Stomach (tissue), 9 donors: Measurements from ENCODE around the gene CLP1. TPM values are rescaled to one million over a fixed set of nuclear protein-coding genes. Genes with fewer than 3 reads are reported as not detected.

Experiments used
- DNase-seq, 2 donors: peaks; one replicate each; pipeline versions ENCODE4 v3.0.0 to v3.0.0-alpha.2; 2013 to 2019
- H3K27ac ChIP-seq, 5 donors: fragments of 200-600 bp in 4 of 5; sonication (generic) in 4 of 5; one replicate each; pipeline ENCODE4 v1.5.1; 2013 to 2019; ENCODE audit warnings: mild to moderate bottlenecking in 1 of 5, moderate library complexity in 1 of 5
- H3K27me3 ChIP-seq, 3 donors: fragments of 200-600 bp; sonication (generic); one replicate each; pipeline ENCODE4 v1.5.1; 2017 to 2019; ENCODE audit warnings: mixed run types in 1 of 3
- H3K36me3 ChIP-seq, 4 donors: fragments of 200-600 bp; sonication (generic); 1 replicate in 3 of 4; 2 replicates in 1 of 4; pipeline ENCODE4 v1.5.1; 2016 to 2019
- H3K4me1 ChIP-seq, 4 donors: fragments of 200-600 bp; sonication (generic); one replicate each; pipeline ENCODE4 v1.5.1; 2016 to 2019
- H3K4me3 ChIP-seq, 4 donors: fragments of 200-600 bp; sonication (generic) in 3 of 4; one replicate each; pipeline ENCODE4 v1.5.1; 2016 to 2019; ENCODE audit warnings: mild to moderate bottlenecking in 1 of 4
- H3K9me3 ChIP-seq, 4 donors: fragments of 200-600 bp; sonication (generic); one replicate each; pipeline ENCODE4 v1.5.1; 2016 to 2019
- CTCF ChIP-seq, 7 experiments: fragments of 450-650 bp in 4 of 7; fragments of 200-600 bp in 3 of 7; sonication (generic) in 3 of 7; IDR thresholded peaks; one replicate each; pipeline ENCODE4 v1.5.1; 2016 to 2019; ENCODE audit warnings: antibody characterized with exemption in 7 of 7, control low read depth in 2 of 7, mild to moderate bottlenecking in 1 of 7
- EP300 ChIP-seq: sonication (generic); formaldehyde crosslinking; IDR thresholded peaks from one replicate; pipeline ENCODE4 v1.6.1; 2017; ENCODE audit warnings: antibody characterized with exemption
- POLR2A ChIP-seq, 4 donors: fragments of 450-650 bp; IDR thresholded peaks; one replicate each; pipeline ENCODE4 v1.6.1; 2016; ENCODE audit warnings: antibody characterized with exemption in 4 of 4, control low read depth in 2 of 4, mild to moderate bottlenecking in 1 of 4, moderate library complexity in 1 of 4
- POLR2AphosphoS5 ChIP-seq, 3 donors: sonication (generic); formaldehyde crosslinking; IDR thresholded peaks; one replicate each; pipeline ENCODE4 v1.6.1; 2016; ENCODE audit warnings: antibody characterized with exemption in 3 of 3
- WGBS, 5 donors: extraction: QIAGEN DNeasy Blood & Tissue Kit in 3 of 5; methylation state at CpG; one replicate each; pipeline versions ENCODE4 v1.1.5 to v1.1.7; 2013 to 2018; 5-methylcytosine and 5-hydroxymethylcytosine counted together
- intact Hi-C: fragments of 100-400 bp; cut with DNase I; formaldehyde crosslinking; loops from one replicate; pipeline ENCODE4 v1.15.1; 2023; ENCODE audit warnings: low total_unique reads
- polyA plus RNA-seq, 3 donors: library from polyadenylated mRNA; stranded (reverse); fragments of 200-250 nt; gene quantifications; one replicate each; pipeline ENCODE4 v1.2.3, GENCODE V29; 2013
- total RNA-seq, 5 donors: library from RNA; depleted of rRNA; stranded (reverse); fragments of >200 nt; gene quantifications; one replicate each; pipeline versions ENCODE4 v1.1.0 to v1.2.3, GENCODE V29; 2014 to 2016
- donor health status: healthy with polysubstance abuse.
- donor health status: Bipolar disorder and iron deficiency.
- donor health status: healthy.

The CLP1 gene
- total and polyA plus RNA-seq, 8 donors: 2.7 to 14.7 (median 11.0) TPM; not detected in 1

DNA sequence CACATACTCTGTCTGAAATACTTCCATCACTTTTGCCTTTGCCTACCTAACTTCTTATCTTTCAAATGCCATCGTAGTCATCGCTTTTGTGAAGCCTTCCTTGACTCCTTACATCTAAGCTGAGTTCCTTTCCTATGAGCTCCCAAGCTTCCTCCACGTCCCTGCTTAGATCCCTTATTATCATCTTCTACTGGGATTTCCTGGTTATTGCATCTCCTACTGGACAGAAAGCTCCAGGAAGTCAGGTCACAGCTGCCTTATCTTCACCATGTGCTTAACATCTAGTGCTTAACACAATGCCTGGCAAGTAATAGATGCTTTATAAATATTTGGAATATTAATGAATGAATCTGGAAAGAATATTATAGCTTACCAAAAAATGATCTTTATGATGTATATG lies 13.8 kb upstream of the CLP1 start:
- DNase-seq: no peak
- H3K4me1 ChIP-seq: peaks cover 27 to 79% (median 67%) of the 10 kb centered on the region in 4 donors
- no peak overlapping the region for H3K27ac ChIP-seq
- TF ChIP-seq POLR2AphosphoS5 (IDR thresholded peaks at IDR 0.05) (no peak), POLR2A (IDR thresholded peaks at IDR 0.05) (no peak), EP300 (no peak), CTCF (IDR thresholded peaks at IDR 0.05) (no peak)
- H3K4me3 ChIP-seq: no peak overlapping the region
- no peaks in the 10 kb centered on the region for H3K9me3 ChIP-seq
- 62 to 74% (median 65%) methylated on average over 3 of the region's 3 CpGs for WGBS, 5 donors
- peaks cover 5 to 47% (median 37%) of the 10 kb centered on the region in 3 donors for H3K27me3 ChIP-seq
- intact Hi-C loops: loop anchor here (10.0 kb wide), 1 partner anchor 299 kb away; no protein-coding TSS in a partner anchor
- H3K36me3 ChIP-seq: no peaks in the 10 kb centered on the region

DNA sequence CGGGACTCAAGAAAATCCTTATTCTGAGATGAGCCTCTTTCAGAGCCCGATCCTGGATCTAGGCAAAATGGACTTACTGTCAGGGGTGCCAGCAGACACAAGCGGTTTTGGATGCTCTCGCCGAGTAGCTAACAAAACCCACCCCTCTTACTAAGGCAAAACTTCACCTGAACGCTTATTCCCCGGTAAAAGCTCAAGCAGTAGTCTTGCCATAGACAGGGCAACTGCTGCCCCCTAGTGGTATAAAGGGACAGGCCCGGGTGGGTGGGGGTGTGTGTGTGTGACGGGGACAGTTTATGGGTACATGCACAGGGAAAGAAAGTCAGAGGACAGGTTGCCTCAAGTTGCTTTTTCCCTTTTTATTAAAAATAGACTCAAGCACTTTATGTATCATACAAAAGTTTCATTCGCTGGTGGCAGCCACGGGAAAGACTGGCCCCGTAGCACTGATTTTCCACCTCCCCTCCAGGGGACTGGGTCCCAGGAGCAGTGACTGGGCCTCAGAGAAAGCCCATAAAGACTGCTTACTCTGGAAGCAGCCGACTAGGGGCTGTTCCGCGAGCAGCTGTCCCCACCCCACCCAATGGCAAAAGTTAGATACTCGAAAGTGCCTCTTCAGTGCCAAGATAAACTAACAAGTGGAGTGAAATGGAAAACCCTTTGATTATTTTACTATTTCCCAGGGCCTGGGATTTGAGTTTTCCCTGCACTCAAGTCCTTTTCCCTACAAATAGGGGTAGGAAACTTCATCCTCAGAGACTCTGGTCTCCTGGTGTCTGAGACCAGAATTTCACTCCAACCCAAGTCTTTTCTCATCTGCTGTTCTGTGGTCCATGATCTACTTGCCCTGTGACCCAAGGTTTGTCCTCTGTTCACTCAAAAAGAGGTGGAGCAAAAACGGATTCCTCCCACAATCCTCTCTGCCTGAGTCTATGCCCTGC lies 12.5 kb upstream of the CLP1 start:
- H3K9me3 ChIP-seq: no peaks in the 10 kb centered on the region
- H3K27ac ChIP-seq: peak overlapping the region in 3 of 5 donors; percentile 7 to 56 (median 52)
- H3K4me1 ChIP-seq: peaks cover 25 to 79% (median 67%) of the 10 kb centered on the region in 4 donors
- peaks cover 12 to 53% (median 44%) of the 10 kb centered on the region in 3 donors for H3K27me3 ChIP-seq
- DNase-seq: peak; percentile 85 to 91
- 7 to 13% (median 8%) methylated on average over 17 of the region's 17 CpGs for WGBS, 5 donors
- H3K4me3 ChIP-seq: no peak overlapping the region
- intact Hi-C loops: loop anchor here (10.0 kb wide), 1 partner anchor 300 kb away; no protein-coding TSS in a partner anchor
- H3K36me3 ChIP-seq: no peaks in the 10 kb centered on the region
- TF ChIP-seq POLR2A (IDR thresholded peaks at IDR 0.05) (no peak), POLR2AphosphoS5 (IDR thresholded peaks at IDR 0.05) (no peak), EP300 (no peak), CTCF (IDR thresholded peaks at IDR 0.05) (peak in 5 of 7 experiments; percentile 54 to 96 (median 88))

- intact Hi-C loops: loop anchor here (10.0 kb wide), 1 partner anchor 301 kb away; no protein-coding TSS in a partner anchor
These were observed 11.9 kb upstream of the CLP1 start for GRCh38 chr11:57645689-57646085.

More at GRCh38 chr11:57645689-57646085, 11.9 kb upstream of the CLP1 start:
- Histone ChIP-seq H3K4me3 (no peak overlapping the region), H3K36me3 (no peaks in the 10 kb centered on the region), H3K9me3 (no peaks in the 10 kb centered on the region), H3K27ac (peak overlapping the region in 3 of 5 donors; percentile 7 to 56 (median 52)), H3K4me1 (peaks cover 23 to 79% (median 63%) of the 10 kb centered on the region in 4 donors), H3K27me3 (peaks cover 12 to 60% (median 47%) of the 10 kb centered on the region in 3 donors)
- 13 to 30% (median 23%) methylated on average over 5 of the region's 5 CpGs for WGBS, 5 donors
- TF ChIP-seq POLR2A (IDR thresholded peaks at IDR 0.05) (no peak), POLR2AphosphoS5 (IDR thresholded peaks at IDR 0.05) (no peak), CTCF (IDR thresholded peaks at IDR 0.05) (no peak), EP300 (no peak)
- DNase-seq: peak in 1 of 2 donors; percentile 54
